NOMO-1 (cell line): ENCODE measurements around the gene ENPP3.

Source experiments
- DNase-seq, 2 experiments: peaks; one replicate each; lab custom pipeline; 2025; ENCODE audit not compliant: unreplicated experiment in 2 of 2; lab: John Stamatoyannopoulos, UW

Gene ENPP3

GRCh38 chr6:131636880-131637792, at the start of gene ENPP3:
ENPP3 (plus strand) TSS chr6:131637302; CDS start chr6:131637385, 83 bp downstream.
- peak in 1 of 2 experiments; percentile 4 for DNase-seq

DNA sequence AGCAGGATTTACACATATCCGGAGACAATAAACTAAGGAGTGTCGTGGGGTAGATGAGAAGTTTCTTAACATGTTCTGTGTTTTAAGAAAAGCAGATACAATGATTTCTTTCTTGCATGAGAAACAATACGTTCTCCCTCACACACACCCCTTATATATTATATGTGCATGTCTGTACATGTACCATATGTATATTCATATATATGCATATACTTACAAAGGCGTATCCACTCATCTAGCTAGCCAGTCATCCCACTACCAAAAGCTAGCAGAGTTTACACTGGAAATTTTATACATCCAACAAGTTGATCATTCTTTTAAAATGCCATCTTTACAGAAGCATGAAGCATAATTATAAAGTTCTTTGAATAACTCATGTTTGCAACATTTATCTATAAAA, 49.2 kb upstream of the ENPP3 start:
- DNase-seq, result no peak

GRCh38 chr6:131588643-131589042, 48.5 kb upstream of the ENPP3 start:
- no peak for DNase-seq

- no peak for DNase-seq
These were observed 44.2 kb upstream of the ENPP3 start for GRCh38 chr6:131592935-131593334.

GRCh38 chr6:131594074-131594473, 43.0 kb upstream of the ENPP3 start:
- no peak for DNase-seq

GRCh38 chr6:131597446-131597845, 39.7 kb upstream of the ENPP3 start:
- peak in 1 of 2 experiments; percentile 1 for DNase-seq

DNA sequence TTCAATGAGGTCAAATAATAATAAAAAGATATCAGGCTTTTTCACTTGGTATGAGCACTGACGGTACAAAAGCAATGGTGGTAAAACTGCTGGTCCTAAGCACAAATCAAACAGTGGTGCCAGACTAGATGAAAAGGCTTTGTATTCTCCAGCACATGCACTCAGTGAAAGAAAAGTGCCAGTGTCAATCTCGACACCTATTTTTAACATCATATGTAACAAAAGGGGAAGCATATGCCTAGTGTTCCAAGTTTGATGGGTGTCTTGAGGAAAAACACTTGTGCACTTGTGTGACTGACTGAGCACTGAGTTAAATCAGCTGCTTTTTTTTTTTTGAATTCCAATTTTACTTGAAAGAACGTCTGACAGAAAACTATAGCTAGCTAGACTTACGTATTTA, 36.4 kb upstream of the ENPP3 start:
- DNase-seq, result no peak

DNA sequence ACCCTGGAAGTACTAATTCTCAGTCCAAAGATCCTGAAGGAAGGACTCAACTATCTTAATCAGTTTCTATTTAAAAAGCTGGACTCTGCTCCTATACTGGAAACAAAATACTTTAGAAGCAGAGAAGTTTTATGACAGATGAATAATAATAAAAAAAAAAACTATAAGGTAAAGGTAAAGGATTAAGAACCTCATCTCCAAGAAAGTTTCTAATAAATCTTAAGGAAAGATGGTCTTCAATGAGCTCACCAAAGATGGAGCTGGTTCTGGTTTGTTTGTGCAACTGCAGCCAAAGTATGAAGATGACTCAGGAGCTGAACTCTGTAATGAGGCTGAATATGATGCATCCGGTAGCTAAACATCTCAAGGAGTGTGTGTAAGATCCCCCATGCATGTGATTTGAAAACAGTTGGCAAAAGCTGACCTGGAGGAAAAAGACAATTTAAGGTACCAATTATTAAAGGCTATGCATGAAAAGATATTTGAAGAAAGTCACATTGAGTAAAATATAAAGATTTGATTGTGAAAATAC, 34.3 kb upstream of the ENPP3 start:
- no peak for DNase-seq

- no peak for DNase-seq
These were observed 23.7 kb upstream of the ENPP3 start for GRCh38 chr6:131613296-131613925.

DNA sequence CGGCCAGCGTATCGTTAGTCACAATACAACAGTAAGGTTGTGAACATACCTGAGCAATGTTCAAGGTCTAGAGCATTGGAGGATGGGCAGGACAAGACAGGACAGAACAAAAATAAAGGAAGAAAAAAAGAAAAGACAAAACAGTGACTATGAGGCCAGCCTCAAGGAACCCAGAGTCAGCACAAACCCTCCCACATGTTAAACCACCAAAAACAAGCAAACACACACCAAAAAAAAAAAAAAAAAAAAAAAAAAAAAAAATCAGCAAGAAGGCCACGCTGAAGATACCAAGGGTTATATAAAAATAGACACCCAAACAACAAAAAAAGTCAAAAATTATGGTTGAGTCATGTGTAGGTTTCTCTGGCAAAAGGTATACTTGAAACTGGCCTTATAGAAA, 21.8 kb upstream of the ENPP3 start:
- no peak for DNase-seq

DNA sequence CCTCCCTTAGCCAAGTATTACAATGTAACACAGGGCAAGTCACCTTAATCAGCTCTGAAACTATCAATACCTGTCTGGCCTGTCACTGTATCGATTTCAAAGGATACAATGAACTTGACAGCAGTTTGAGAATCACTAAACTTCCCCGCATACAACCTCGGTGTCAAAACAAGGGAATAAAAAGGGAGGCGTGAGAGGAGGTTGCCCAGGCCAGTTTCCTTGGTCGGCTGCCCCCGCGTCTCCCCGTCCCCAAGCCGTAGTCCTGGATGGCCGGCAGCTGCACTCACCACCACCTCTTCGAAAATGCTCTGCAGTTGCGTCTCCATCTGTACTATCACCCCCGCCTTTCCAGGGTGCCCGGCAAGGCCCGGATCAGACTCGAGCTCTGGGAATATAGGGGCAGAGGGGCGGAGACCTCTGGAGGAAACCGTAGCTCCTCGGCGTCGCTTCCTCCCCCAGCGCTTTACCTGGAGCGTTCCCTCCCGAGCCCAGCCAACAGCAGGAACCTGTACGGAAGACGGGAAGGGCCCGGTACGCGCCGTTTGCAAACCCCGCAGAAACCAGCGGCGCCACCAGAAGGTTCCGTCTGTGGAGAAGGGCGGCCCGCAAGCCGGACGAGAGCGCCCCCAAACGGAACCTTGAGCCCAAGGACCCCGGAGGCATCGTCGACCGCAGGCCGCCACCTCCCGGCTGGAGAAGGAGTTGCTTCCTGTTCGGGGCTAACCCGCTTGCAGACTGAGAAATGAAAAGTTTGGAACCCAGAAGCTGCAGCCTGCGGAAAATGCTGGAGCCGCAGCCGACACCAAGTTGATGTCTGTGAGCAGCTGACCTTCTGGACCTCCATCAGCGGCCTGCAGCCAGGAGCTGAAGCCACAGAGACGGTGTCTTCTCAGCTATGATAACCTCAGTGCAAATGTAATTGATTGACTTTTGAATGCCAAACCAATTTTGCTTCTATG, 9.1 kb upstream of the ENPP3 start, which contains the start of gene MED23:
Gene MED23, minus strand, starts transcription at position 519 of the 959 bp plus-strand sequence. Its CDS starts 193 bp downstream, at position 326.
- DNase-seq, result peak; percentile 91 to 93

GRCh38 chr6:131628726-131629125, 8.4 kb upstream of the ENPP3 start:
- DNase-seq, result no peak

- no peak for DNase-seq
These were observed 7.5 kb upstream of the ENPP3 start for GRCh38 chr6:131629651-131630050.

- no peak for DNase-seq
These were observed 5.3 kb upstream of the ENPP3 start for GRCh38 chr6:131631625-131632289.

- DNase-seq, result no peak
These were observed 1.4 kb upstream of the ENPP3 start for GRCh38 chr6:131635384-131636340.

GRCh38 chr6:131638013-131638412, 911 bp downstream of the ENPP3 start:
- no peak for DNase-seq

DNA sequence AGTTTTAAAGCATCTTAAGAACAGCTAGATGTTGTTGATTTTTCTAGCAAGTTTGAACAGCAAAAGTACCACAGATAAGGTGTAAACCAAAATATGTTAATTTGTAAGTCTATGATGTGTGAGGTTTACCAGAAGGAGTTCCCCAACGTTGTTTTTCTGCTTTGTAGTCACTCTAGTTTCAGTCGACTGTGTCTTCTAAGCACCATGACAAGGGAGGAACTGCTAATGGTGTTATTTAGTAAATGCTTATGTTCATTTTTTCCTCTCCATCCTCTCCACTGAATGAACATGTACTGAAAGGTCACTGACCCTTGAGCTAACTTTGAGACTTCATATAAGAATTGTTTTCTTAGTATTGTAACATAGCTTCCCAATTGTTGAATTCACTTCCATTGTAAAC, 3.0 kb downstream of the ENPP3 start:
- no peak for DNase-seq

DNA sequence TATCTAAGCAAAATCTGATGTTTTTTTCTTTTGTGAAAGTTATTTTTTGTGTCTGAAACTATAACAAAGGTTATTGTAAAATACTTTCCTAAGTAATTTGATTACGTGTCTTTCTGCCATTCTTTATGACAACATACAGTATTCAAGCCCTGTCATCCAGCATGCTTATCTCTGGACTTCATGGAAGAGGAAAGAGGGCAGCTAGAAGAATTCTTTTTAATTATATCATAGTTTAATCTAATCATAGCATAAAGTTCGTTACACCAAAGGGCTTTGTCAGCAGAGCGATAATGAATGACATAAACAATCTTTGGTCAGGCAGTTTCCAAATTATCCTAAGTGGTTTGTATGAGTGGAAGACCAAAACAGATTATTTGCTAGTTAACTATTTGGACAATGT, 3.5 kb downstream of the ENPP3 start:
- DNase-seq, result no peak

GRCh38 chr6:131641554-131641953, 4.5 kb downstream of the ENPP3 start:
- DNase-seq, result no peak
